GM06990 (cell line): Measurements from ENCODE around the gene GAPDHS.

Source experiments
- DNase-seq: peaks from one replicate; pipeline ENCODE4 v3.0.0-alpha.2; 2011; ENCODE audit not compliant: insufficient read length; ENCODE audit errors: extremely low read depth
- H3K27me3 ChIP-seq: replicated peaks from 2 replicates; pipeline ENCODE4 v1.6.0; 2011; ENCODE audit warnings: low read length; ENCODE audit not compliant: control insufficient read depth, insufficient read depth
- H3K36me3 ChIP-seq: 2 replicates; pipeline ENCODE4 v1.5.1; 2011; ENCODE audit warnings: low read length; ENCODE audit not compliant: control insufficient read depth, insufficient read depth
- H3K4me3 ChIP-seq: replicated peaks from 2 replicates; pipeline ENCODE4 v1.5.1; 2011; ENCODE audit warnings: low read depth, mild to moderate bottlenecking, control low read depth, low read length
- CTCF ChIP-seq: IDR thresholded peaks from 2 replicates; pipeline ENCODE4 v1.5.1; 2011; ENCODE audit warnings: low read length, control low read depth, mild to moderate bottlenecking, inconsistent platforms; ENCODE audit not compliant: insufficient read depth, poor library complexity, severe bottlenecking

The GAPDHS gene

GRCh38 chr19:35554076-35554475 lies 20.8 kb downstream of the GAPDHS start:
- Histone ChIP-seq H3K36me3 (peaks cover 6% of the 10 kb centered on the region; the same call in 1 of the 2 replicates), H3K4me3 (no peak overlapping the region), H3K27me3 (no peaks in the 10 kb centered on the region; the same call in 1 of the 2 replicates)
- TF ChIP-seq CTCF = no peak
- DNase-seq = no peak

- H3K27me3 ChIP-seq = no peaks in the 10 kb centered on the region; the same call in 1 of the 2 replicates
- H3K4me3 ChIP-seq = no peak overlapping the region
- TF ChIP-seq CTCF = peak; percentile 43
- H3K36me3 ChIP-seq = peaks cover 2% of the 10 kb centered on the region; the same call in 1 of the 2 replicates
- no peak for DNase-seq
Observed at GRCh38 chr19:35555301-35556005, 22.2 kb downstream of the GAPDHS start.

- Histone ChIP-seq H3K4me3 (no peak overlapping the region), H3K27me3 (no peaks in the 10 kb centered on the region; the same call in 1 of the 2 replicates), H3K36me3 (no peaks in the 10 kb centered on the region; the same call in 1 of the 2 replicates)
- TF ChIP-seq CTCF = no peak
- DNase-seq = no peak
Observed at GRCh38 chr19:35556025-35556590, 22.9 kb downstream of the GAPDHS start.

- no peaks in the 10 kb centered on the region; the same call in 1 of the 2 replicates for H3K27me3 ChIP-seq
- H3K4me3 ChIP-seq = no peak overlapping the region
- TF ChIP-seq CTCF = no peak
- DNase-seq = no peak
- no peaks in the 10 kb centered on the region for H3K36me3 ChIP-seq
Observed at GRCh38 chr19:35556846-35557538, 23.7 kb downstream of the GAPDHS start.

- Histone ChIP-seq H3K4me3 (peak overlapping the region; percentile 16), H3K36me3 (no peaks in the 10 kb centered on the region), H3K27me3 (no peaks in the 10 kb centered on the region; the same call in 1 of the 2 replicates)
- TF ChIP-seq CTCF = peak; percentile 14
- DNase-seq = peak; percentile 82
Observed at GRCh38 chr19:35557539-35558399, 24.5 kb downstream of the GAPDHS start.
